GM12891 (cell line): ENCODE measurements around the gene C20orf204.

Experiments
- DNase-seq: peaks from one replicate; pipeline ENCODE4 v3.0.0; 2011; ENCODE audit warnings: low spot score; ENCODE audit not compliant: insufficient read length
- FAIRE-seq: peaks from 2 replicates; lab custom pipeline; 2011; peaks lifted over from hg19 to GRCh38; lab: Jason Lieb, UNC
- PAX5 ChIP-seq: IDR thresholded peaks from 2 replicates; pipeline ENCODE4 v1.6.1; 2011; ENCODE audit warnings: low read length, moderate library complexity, mild to moderate bottlenecking; ENCODE audit not compliant: insufficient read depth, severe bottlenecking
- POLR2A ChIP-seq: IDR thresholded peaks from 2 replicates; pipeline ENCODE4 v1.6.1; 2011; ENCODE audit warnings: low read depth, low read length, control low read depth
- POLR2AphosphoS5 ChIP-seq: IDR thresholded peaks from 2 replicates; pipeline ENCODE4 v1.6.1; 2011; ENCODE audit warnings: low read depth, low read length, control low read depth
- POU2F2 ChIP-seq: IDR thresholded peaks from 2 replicates; pipeline ENCODE4 v1.6.1; 2011; ENCODE audit warnings: low read depth, mild to moderate bottlenecking, control low read depth, low read length, moderate library complexity
- SPI1 ChIP-seq: IDR thresholded peaks from 2 replicates; pipeline ENCODE4 v1.6.1; 2011; ENCODE audit warnings: low read depth, low read length, control low read depth
- TAF1 ChIP-seq: IDR thresholded peaks from 2 replicates; pipeline ENCODE4 v1.6.1; 2011; ENCODE audit warnings: low read depth, low read length, control low read depth

The C20orf204 gene

GRCh38 chr20:64025826-64026412, 10.1 kb upstream of the C20orf204 start:
- TF ChIP-seq POLR2AphosphoS5 (no peak), POLR2A (no peak), PAX5 (no peak), SPI1 (no peak), POU2F2 (no peak), TAF1 (no peak)
- FAIRE-seq: no peak
- DNase-seq: no peak

GRCh38 chr20:64027981-64028685, 7.8 kb upstream of the C20orf204 start:
- no peak for DNase-seq
- FAIRE-seq: no peak
- TF ChIP-seq PAX5 (no peak), POLR2AphosphoS5 (no peak), TAF1 (no peak), POLR2A (peak; percentile 30; the same call in 1 of the 2 replicates), POU2F2 (no peak), SPI1 (no peak)

- no peak for DNase-seq
- no peak for FAIRE-seq
- TF ChIP-seq POLR2A (no peak), POU2F2 (no peak), TAF1 (no peak), PAX5 (no peak), POLR2AphosphoS5 (no peak), SPI1 (no peak)
These were observed 6.5 kb upstream of the C20orf204 start for GRCh38 chr20:64029293-64030117.

- DNase-seq (no peak), FAIRE-seq (no peak)
- TF ChIP-seq POU2F2 (no peak), POLR2A (no peak), SPI1 (no peak), TAF1 (no peak)
These were observed 5.4 kb upstream of the C20orf204 start for GRCh38 chr20:64030371-64031134.

GRCh38 chr20:64031822-64032314, 4.1 kb upstream of the C20orf204 start:
- FAIRE-seq (no peak), DNase-seq (no peak)
- TF ChIP-seq POLR2A (no peak; the same call in none of the 2 replicates), POU2F2 (peak; percentile 47; the same call in 1 of the 2 replicates)

GRCh38 chr20:64032706-64033624, 3.0 kb upstream of the C20orf204 start:
- FAIRE-seq (no peak), DNase-seq (no peak)
- TF ChIP-seq POLR2AphosphoS5 (no peak), POLR2A (no peak), POU2F2 (no peak), SPI1 (no peak), PAX5 (no peak), TAF1 (no peak)

GRCh38 chr20:64033981-64034493, 1.9 kb upstream of the C20orf204 start:
- no peak for TF ChIP-seq POU2F2
- TF ChIP-seq POLR2AphosphoS5: peak; percentile 33; the same call in 1 of the 2 replicates
- DNase-seq: no peak
- FAIRE-seq: no peak

- no peak for DNase-seq
- no peak for FAIRE-seq
- TF ChIP-seq PAX5 (no peak), TAF1 (no peak), POLR2A (peak; percentile 7; the same call in 1 of the 2 replicates), SPI1 (no peak), POU2F2 (peak; percentile 9; the same call in 1 of the 2 replicates), POLR2AphosphoS5 (peak; percentile 2)
These were observed 683 bp upstream of the C20orf204 start for GRCh38 chr20:64035066-64035932.
